ENCODE measurements around the gene CABP4.
A peak's percentile ranks its signal among the peaks of the same experiment; 100 is the strongest.
"Not testable (repeated sequence)": the region's sequence is repeated elsewhere in the genome, so short reads cannot be mapped to it uniquely, and the experiment has no call there.

Gene CABP4

DNA sequence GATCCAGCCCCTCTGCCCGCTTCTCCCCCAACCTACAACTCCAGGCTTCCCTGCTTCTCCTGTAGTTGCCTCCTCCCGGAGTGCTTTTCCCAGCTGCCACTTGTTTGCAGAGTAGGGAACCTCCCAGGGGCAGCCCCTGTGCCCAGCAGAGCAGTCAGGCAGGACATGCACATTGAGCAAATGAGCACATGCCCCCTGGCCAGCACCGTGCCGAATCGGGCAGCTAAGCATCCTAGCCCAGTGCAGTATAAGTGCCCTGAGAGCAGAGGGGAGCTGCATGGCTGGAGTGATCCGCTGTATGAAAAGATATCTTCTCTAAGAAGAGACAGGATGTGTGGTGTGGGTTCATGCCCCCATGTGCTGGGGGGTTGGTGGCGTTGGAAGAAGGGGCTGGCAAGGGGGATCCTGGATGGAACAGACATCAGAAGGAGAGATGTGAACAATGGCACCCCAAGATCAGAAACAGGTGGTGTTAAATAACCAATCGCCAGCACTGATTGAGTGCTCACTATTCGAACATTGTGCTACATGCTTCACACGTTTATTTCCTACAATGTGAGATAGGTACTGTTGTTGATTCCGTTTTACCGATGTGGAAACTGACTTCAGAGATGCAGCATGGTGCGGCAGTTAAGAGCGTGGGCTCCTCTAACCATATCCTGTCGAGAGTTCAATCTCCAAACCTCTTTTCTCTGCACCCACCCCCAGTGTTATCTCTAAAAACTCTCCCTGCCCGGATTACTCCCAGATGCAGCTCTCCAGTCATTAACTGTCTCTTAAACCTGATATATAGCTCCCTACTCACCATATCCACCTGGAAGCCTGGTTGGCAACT lies 28.9 kb downstream of the CABP4 start:
- DNase-seq = no peak

DNA sequence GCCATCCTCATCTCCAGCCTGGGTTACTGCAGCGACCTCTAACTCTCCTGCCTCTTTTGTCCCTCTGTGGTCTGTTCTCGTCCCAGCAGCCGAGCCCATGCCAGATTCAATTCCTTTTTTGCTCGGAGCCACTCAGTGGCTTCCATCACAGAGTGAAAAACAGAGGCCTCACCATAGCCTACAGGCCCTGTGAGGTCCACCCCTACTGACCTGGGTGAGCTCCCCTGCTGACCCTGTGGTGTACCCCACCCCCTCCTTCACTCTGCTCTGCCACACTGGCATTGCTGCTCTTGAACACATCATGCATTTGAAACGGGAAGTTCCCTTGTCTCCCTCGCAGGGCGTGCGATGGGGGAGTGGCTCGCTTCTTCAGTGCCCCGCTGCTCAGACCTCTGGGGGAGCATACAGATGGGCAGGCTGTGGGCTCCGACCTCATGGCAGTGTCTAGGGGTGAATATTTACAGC lies 29.7 kb downstream of the CABP4 start:
- DNase-seq = no peak

DNA sequence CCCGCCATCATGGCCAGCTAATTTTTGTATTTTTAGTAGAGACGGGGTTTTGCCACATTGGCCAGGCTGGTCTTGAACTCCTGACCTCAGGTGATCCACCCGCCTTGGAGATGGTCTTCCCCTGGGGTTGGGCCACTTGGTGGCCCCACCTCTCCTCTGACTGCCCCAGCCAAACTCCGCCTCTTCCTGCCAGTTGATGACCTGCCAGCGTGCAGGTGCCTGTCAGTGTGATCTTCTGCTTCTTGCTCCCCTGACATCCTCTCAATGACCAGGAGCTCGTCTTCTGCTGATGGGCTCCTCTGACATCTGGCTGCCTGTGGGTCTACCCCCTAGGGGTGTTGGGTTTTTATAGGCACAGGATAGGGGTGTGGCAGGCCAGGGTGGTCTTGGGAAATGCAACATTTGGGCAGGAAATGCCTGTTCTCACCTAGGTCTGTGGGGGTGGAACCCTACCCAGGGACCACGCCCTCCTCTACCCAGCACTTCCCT lies 30.8 kb downstream of the CABP4 start:
- not testable (repeated sequence) for DNase-seq

DNA sequence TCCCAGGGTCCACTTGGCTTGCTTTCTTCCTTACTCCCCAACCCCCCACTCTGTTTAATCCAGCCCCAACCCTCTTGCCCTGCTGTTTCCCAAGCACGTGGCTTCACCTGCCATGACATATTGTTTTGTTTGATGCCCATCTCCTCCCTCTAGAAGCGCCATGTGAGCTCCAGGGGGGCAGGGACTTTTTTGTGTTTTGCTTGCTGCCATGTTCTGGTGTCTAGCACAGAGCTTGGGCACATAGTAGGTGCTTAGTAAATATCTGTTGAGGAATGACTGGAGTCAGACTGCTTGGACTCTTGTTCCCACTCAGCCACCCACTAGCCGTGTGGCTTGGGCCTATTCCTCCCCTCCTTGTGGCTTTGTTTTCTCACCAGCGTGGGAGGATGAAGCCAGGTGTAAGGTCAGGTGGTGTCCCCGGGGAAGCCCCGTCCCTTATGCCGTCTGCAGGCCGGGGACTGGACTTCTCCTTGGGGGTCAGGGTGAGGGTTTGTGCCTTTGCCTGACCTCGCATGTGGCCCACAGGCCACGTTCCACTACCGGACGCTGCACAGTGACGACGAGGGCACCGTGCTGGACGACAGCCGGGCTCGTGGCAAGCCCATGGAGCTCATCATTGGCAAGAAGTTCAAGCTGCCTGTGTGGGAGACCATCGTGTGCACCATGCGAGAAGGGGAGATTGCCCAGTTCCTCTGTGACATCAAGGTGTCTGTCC lies 31.5 kb downstream of the CABP4 start:
- no peak for DNase-seq

DNA sequence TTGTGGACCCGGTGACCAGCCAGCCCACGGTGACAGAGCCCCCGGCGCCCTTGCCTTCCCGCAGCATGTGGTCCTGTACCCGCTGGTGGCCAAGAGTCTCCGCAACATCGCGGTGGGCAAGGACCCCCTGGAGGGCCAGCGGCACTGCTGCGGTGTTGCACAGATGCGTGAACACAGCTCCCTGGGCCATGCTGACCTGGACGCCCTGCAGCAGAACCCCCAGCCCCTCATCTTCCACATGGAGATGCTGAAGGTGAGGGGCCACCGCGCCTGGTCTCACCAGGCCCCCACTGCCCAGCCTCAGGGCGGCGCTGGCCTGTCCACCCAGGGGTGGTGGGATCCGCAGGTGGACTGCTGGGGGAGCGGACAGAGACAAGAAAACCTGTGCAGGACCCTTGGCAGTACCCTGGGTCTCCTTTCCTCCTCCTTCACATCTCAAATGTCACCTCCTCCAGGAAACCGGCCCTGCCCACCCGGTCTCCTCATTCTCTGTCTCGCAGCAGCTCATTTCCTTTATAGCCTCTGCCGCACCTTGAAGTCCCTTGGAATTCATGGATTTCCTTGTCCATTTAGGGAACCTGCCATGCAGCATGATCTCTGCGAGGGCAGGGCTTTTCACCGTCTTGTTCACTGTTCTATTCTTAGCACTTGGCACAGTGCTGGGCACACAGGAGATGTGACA lies 34.2 kb downstream of the CABP4 start:
- DNase-seq = no peak

DNA sequence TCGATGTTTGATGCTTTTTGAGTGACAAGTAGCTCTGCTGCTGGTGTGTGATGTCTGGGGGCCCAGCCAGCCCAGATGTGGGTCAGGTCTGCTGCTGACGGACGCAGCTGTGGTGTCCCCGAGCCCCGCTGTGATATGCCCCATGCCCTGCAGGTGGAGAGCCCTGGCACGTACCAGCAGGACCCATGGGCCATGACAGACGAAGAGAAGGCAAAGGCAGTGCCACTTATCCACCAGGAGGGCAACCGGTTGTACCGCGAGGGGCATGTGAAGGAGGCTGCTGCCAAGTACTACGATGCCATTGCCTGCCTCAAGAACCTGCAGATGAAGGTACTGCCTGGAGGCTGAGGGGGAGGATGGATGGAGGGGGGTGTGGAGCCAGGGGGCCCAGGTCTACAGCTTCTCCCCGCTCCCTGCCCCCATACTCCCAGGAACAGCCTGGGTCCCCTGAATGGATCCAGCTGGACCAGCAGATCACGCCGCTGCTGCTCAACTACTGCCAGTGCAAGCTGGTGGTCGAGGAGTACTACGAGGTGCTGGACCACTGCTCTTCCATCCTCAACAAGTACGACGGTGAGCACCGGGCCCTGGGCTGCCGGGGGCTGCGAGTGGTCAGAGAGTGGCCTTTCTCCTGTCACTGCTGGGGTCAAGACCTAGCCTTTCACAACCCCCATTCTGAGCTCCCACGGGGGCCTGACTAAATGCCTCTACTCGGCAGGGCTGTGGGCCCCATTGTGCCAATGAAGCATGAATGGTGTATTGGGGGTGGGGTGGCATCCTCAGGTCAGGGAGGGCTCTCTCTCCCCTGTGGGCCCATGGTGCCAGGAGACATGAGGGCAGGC lies 35.0 kb downstream of the CABP4 start:
- no peak for DNase-seq

DNA sequence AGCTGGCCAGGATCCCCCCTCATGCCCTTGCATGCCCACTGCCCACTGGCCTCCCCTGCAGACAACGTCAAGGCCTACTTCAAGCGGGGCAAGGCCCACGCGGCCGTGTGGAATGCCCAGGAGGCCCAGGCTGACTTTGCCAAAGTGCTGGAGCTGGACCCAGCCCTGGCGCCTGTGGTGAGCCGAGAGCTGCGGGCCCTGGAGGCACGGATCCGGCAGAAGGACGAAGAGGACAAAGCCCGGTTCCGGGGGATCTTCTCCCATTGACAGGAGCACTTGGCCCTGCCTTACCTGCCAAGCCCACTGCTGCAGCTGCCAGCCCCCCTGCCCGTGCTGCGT lies 35.5 kb downstream of the CABP4 start:
- DNase-seq = no peak

DNA sequence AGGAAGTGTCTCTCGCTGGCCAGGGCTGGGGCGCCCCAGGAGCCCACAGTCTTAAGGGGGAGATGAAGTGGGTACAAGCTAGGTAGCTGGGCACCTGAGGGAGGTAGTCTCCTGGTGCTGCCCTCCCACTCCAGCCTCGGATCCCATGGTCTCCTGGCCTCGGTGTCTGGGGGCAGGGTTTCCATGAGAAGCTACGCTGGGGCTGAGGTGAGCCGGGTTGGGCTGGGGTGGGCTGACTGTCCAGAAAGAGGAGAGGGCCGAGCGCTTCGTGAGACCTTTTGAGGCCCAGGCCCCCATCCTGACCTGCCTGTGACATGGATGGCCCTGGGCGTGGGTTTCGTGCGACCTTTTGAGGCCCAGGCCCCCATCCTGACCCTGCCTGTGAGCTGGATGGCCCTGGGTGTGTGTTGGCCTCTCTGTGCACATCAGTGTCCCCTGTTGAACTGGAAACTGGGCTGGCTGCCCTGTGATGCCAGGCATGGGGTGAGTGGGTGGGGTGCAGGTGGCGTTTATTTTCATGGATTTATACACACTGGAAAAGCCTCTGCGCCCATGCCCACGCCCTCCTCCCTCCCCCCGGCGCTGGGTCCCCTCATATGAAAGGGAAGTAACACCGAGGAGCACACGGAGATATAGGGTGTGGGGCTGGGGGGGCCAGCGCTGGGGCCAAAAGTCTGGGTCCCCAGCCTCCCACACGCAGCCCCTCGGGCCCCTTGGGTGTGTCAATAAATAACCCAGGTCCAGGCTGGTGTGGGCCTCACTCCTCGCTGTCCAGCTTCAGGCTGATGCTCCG lies 36.3 kb downstream of the CABP4 start:
- no peak for DNase-seq

DNA sequence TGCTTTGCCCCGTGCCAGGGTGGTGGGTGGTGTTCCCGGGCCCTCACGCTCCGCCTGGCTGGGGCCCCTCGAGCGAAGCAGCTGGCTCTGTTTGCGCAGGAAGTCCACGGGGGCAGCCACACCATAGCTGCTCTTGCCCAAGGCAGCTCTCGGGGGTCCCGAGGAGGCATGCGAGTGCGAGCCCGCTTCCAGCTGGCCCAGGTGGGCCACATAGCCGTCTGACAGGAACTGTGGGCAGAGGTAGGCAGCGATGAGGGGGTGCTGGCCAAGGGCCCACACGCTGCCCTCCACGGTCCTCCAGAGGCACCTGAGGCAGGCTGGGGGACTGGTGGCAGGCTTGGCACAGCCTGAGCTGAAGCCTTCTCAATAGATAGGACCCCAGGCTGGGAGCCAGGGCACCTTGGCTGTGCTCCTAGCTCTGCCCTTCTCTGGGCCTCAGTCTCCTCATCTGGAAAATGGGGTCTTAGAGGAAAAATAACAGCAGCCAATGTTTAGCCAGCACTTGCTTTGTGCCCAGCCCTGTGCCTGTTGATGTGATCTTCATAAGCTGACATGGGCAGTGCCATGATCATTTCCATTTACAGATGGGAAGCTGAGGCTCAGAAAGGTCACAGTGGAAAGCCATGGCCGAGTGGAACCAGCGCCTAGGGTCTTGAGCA lies 37.0 kb downstream of the CABP4 start:
- no peak for DNase-seq

DNA sequence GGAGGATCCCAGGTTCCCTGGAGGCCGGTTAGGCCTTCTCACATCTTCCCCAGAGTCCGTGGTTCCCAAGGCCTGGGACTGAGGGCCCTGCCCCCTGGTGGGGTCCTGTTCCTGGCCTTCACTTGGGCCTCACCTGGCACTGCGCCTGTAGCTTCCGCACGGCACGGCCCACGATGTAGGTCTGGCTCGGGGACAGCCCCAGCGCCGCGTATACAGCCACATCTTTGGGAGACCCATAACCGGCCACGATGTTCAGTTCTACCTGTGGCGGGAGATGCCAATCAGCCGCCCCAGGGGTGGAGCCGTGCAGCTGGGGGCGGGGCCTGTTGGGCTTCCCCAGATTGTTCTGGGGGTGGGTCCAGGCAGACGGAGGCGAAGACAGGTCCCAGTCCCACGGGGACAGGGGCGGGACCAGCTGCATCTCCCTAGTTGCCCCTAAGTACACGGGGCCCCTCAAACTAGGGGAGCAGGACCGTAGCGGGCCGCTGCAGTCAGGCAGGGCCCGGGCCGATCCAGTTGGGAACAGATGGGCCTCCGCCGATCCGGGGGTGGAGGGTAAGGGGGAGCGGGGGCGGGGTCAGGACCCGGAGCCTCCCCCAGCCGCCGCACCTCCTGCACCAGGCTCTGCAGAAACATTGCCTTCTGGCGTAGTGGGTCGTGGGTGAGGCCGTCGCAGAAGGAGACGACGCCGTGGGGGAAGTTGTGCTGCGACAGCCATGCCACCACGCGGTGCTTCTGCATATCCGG lies 37.8 kb downstream of the CABP4 start:
- no peak for DNase-seq

DNA sequence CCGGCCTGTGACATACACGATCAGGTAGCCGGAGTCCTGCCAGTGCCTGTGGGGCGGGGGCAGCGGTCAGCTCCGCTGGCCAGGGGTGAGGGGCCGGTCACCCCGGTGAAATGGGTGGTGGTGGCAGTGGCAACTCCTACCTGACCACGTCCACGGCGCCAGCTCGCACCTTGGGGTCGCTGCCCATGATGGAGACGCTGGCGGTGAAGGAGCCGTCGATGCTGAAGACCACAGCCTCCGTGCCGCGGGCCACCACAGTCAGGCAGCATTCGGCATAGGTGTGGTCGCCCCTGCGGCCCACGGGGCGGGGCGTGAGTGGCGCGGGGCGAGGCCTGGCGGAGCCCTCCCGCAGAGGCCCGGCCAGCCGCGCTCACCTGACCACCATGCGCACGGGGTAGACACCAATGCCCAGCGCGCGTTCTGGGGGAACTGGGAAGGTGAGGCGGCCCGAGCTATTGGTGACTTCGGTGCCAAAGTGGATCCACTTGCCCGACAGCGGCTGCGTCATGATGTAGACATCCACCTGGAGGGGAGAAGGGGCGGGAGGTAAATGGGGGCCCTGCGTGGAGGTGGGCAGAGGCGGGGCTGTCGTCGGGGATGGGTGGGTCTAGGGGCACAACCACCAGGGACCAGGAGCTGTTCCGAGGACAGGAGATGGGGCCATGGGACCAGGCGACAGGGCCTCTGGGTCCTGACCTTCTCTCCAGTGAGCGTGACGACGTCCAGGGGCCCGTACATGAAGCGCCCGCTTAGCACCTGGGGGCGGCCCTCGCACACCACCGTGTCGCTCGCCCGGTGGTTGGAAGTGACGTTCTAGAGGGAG lies 38.6 kb downstream of the CABP4 start:
- no peak for DNase-seq

DNA sequence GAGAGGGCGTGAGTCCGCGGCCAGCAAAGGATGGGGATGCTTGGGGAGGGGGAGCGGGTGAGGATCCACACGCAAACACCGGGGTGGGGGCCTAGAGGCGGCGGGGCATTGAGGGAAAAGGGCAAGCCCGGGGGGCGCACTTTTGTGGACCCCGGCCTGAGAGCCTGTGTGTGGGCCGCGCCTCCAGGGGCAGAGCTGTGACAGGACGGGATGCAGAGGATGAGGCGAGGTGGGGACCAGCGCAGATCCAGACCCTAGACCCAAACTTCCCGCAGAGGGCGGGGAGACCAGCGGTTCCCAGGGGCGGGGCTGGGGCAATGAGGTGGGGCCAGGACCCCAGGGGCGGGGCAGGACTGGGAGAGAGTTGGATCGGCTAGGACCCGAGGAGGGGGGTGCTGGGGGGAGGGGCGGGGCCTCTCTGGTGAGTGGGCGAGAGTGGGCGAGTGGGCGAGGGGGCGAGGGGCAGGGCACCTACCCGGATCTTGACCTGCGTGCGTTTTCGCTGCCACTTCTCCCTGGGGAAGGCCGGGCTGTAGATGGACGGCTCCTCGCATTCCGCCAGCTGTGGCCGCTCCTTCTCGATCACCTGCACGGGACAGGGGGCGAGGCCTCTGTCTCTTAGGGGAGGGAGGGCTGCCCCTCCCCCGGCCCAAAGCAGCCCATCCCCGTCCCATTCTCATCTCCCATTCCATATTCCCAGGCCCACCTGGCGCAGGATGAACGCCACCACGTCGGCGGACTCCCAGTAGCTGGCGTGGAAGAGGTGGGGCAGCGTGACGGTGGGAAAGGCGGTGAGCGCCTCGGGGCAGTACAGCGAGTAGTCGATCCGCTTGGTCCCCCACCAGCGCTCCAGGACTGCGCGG lies 39.4 kb downstream of the CABP4 start:
- no peak for DNase-seq

DNA sequence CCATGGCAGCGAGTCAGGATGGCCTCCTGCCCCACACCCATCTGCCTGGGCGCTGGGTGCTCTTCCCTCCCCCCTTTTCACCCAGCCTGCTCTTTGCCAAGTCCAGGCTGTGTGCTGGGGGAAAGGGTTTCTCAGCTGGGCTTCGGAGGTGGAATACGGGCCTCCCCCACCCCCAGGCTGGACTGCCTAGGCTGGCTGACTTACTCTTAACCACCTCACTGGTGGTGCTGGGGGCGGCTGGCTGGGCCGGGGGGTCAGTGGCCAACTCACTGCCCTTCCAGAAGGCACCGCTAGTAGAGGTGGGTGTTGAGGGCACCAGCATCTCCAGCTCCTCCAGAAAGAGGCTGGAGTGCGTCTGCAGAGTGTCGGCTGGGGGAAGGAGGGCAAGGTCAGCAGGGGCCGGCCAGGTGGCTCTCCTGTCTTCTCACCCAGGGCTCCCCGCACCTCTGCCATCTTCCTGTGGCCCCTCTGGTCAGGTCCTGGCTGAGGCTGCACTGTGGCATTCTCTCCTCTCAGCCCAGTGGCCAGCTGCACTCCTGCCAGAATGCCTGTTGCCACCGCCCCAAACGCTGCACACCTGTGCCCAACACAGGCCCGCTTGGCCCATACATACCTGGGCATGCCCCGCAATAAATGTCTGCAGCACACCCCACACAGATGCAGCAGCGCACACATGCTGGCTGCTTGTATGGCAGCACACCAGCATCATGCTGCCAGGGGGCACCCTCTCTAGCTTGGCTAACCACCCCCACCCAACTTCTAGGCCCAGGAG lies 40.3 kb downstream of the CABP4 start:
- DNase-seq = no peak

DNA sequence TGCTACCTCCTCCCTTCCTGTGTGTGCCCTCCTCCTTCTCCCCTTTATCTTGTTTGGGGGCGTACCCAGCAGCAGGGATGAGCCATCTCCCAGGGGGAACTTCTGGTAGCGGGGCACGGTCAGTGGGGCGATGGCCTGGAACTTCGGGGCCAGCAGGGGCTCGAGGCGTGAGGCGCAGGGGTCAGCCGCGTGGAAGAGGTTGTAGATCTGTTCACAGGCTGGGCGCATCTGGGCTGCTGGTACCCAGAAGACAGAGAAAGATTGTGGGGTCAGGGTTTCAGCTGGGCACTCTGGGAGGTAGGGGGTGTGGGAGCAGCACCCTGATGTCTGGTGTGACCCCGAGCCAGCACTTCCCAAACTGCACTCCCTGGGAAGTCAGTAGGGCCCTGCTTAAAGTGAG lies 41.0 kb downstream of the CABP4 start:
- DNase-seq = no peak

DNA sequence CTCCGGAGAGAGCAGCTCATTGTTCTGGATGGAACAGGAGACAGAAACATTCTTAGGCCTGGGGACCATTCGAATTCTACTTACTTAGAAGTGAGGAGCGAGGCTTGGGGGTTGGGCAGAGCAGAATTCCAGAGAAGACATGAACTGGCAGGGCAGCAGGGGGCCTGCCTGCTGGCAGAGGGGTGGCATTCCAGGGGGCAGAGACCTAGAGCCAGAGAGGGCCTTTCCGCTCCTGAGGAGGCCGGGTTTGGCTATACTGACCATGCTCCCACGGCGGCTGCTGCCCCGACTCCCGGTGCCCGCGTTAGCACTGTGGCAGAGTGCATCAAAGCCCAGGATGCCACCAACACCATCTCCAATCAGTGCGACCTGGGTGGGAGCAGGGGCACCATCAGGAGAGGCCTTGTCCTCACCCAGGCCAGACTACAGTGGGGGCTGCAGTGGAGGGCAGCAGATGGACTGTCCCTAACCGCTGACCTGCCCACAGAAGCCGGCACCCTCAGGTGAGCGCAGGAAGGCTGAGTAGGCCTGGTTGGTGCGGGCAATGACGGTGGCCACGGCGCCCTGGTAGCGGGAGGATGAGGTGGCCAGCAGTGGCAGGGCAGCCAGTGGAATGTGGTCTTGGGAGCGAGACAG lies 42.6 kb downstream of the CABP4 start:
- DNase-seq = no peak

DNA sequence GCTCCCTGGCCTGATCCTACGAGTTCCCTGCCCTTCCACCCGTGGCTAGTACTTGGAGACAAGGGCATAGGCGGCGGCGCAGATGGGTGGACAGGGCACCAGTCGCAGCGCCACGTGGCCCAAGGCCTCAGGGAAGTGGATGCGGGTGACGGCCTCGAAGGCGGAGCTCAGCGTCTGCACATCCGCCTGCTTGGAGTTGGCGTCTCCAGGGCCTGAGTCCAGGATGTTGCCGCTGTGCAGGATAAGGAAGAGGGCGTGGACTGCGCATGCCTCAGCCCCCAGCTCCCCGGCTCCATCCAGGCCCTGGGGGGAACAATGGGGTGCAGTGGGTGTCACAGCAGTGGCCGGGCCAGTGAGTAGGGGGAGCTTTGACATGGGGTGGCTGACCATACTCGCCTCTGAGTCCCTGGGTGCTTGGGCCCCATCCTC lies 43.4 kb downstream of the CABP4 start:
- no peak for DNase-seq

DNA sequence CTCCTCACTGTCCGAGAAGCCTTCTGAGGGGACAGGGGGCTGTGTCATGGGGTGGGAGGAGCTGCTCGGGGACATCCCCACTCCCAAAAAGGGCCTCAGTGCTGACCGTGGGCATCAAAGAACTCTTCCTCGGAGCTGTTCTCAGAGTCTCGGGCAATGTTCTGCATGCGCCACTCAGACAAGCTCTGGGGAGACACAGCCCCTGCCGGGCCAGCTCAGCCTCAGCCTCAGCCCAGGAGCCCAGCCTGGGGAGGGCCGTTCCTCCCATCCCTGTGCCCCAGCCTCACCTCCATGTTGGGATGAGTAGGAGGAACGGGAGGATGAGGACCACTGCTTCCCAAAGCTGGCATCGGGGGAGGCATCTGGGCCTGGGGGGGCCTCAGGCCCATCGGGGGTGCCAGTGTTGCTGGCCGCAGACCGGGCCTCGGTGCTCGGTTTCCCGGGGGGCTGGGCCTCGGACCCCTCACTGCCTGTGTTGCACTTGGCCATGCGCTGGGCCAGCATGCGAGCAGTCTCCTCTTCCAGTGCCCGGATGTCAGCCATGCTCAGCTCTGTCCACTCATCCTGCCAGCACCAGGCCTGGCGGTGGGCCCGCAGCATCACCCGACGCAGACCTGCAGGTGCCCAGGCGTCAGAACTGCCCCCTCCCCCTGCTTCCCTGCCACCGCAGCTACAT lies 44.8 kb downstream of the CABP4 start:
- DNase-seq = peak; percentile 28

Measured in left hindlimb (tissue), 1 donor.